ENCODE results near the gene GCN1.

- TF ChIP-seq, protein P1, sequence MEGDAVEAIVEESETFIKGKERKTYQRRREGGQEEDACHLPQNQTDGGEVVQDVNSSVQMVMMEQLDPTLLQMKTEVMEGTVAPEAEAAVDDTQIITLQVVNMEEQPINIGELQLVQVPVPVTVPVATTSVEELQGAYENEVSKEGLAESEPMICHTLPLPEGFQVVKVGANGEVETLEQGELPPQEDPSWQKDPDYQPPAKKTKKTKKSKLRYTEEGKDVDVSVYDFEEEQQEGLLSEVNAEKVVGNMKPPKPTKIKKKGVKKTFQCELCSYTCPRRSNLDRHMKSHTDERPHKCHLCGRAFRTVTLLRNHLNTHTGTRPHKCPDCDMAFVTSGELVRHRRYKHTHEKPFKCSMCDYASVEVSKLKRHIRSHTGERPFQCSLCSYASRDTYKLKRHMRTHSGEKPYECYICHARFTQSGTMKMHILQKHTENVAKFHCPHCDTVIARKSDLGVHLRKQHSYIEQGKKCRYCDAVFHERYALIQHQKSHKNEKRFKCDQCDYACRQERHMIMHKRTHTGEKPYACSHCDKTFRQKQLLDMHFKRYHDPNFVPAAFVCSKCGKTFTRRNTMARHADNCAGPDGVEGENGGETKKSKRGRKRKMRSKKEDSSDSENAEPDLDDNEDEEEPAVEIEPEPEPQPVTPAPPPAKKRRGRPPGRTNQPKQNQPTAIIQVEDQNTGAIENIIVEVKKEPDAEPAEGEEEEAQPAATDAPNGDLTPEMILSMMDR (IDR thresholded peaks at IDR 0.05) = no peak
- peak in 1 of 4 donors; percentile 26 for TF ChIP-seq POLR2A (IDR thresholded peaks at IDR 0.05)
Measured at GRCh38 chr12:120224304-120225199, 30.0 kb upstream of the GCN1 start.
